Activated B cell treated with CpG ODN at 0.5 μM for 24 hours (primary cell): ENCODE measurements around the gene TMEM258. TPM values are rescaled to one million over a fixed set of nuclear protein-coding genes. Genes with fewer than 3 reads are reported as not detected.
A peak's percentile ranks its signal among the peaks of the same experiment; 100 is the strongest.

Experiments used
- ATAC-seq: fragments of 200-7000 bp; cut with Tn5 transposase; one replicate; pipeline ENCODE4 v1.10.0; 2021; ENCODE audit warnings: low read depth, mild to moderate bottlenecking, moderate library complexity
- CTCF ChIA-PET: fragments of 350-600 bp; sonication (Branson Sonifier 250); formaldehyde crosslinking; loops from one replicate; lab custom pipeline; 2021; ENCODE audit warnings: antibody characterized with exemption; lab: Charles Lee
- POLR2A ChIA-PET: fragments of 350-600 bp; sonication (Branson Sonifier 250); formaldehyde crosslinking; loops from one replicate; lab custom pipeline; 2021; ENCODE audit warnings: antibody characterized with exemption; lab: Charles Lee
- DNase-seq: peaks from one replicate; pipeline ENCODE4 v3.0.0; 2022
- H3K27ac Mint-ChIP-seq: one replicate; pipeline ENCODE4 v1.8.0; 2020; ENCODE audit warnings: mixed read lengths
- H3K27me3 Mint-ChIP-seq: one replicate; pipeline ENCODE4 v1.8.0; 2021; ENCODE audit warnings: mixed read lengths
- H3K36me3 Mint-ChIP-seq: one replicate; pipeline ENCODE4 v1.8.0; 2021; ENCODE audit warnings: low read depth, mixed read lengths
- H3K4me1 Mint-ChIP-seq: one replicate; pipeline ENCODE4 v1.8.0; 2021; ENCODE audit warnings: mixed read lengths
- H3K4me3 Mint-ChIP-seq: one replicate; pipeline ENCODE4 v1.8.0; 2020; ENCODE audit warnings: mild to moderate bottlenecking, mixed read lengths
- H3K9me3 Mint-ChIP-seq: one replicate; pipeline ENCODE4 v1.8.0; 2020; ENCODE audit warnings: mixed read lengths
- CTCF ChIP-seq: fragments of 200-600 bp; IDR thresholded peaks from one replicate; pipeline ENCODE4 v1.8.0; 2022; ENCODE audit warnings: antibody characterized with exemption, mild to moderate bottlenecking
- intact Hi-C: fragments of 100-400 bp; cut with micrococcal nuclease; formaldehyde crosslinking; loops from one replicate; pipeline ENCODE4 v1.15.1; 2024
- total RNA-seq: library from RNA; stranded (reverse); gene quantifications from 2 replicates; pipeline ENCODE4 v1.2.3, GENCODE V29; 2022

The TMEM258 gene
- total RNA-seq, 1 donor from 2014 or later, result 87.4 TPM

GRCh38 chr11:61757213-61757862, 35.1 kb downstream of the TMEM258 start:
- POLR2A ChIA-PET, result interaction anchor here (1.6 kb wide), 1 partner anchor 35 kb away, joined by 4 read pairs; the partner anchor contains the start of genes FEN1 and TMEM258
- DNase-seq (no peak), ATAC-seq (no peak)
- Mint-ChIP-seq H3K9me3 (no peaks in the 10 kb centered on the region), H3K4me3 (no peak overlapping the region), H3K36me3 (no peaks in the 10 kb centered on the region), H3K4me1 (peaks cover 17% of the 10 kb centered on the region), H3K27ac (no peak overlapping the region), H3K27me3 (peaks cover 19% of the 10 kb centered on the region)
- CTCF ChIA-PET, result no interaction called here
- TF ChIP-seq CTCF, result no peak
- intact Hi-C loops, result no loop called here

- no peaks in the 10 kb centered on the region for H3K9me3 Mint-ChIP-seq
- ATAC-seq (peak; percentile 68), DNase-seq (no peak)
- peak overlapping the region; percentile 38 for H3K4me3 Mint-ChIP-seq
- intact Hi-C loops, result no loop called here
- H3K27ac Mint-ChIP-seq, result no peak overlapping the region
- no peak for TF ChIP-seq CTCF
- H3K4me1 Mint-ChIP-seq, result peaks cover 21% of the 10 kb centered on the region
- H3K36me3 Mint-ChIP-seq, result no peaks in the 10 kb centered on the region
- H3K27me3 Mint-ChIP-seq, result peaks cover 20% of the 10 kb centered on the region
- ChIA-PET CTCF (no interaction called here), POLR2A (interaction anchor here (0.5 to 1.6 kb wide), 2 partner anchors 35 to 572 kb away, joined by 3 to 4 read pairs; partner anchors contain the start of genes FEN1 and TMEM258)
These were observed 35.8 kb downstream of the TMEM258 start for GRCh38 chr11:61756452-61757212.

GRCh38 chr11:61756147-61756451, 36.3 kb downstream of the TMEM258 start:
- no peak overlapping the region for H3K27ac Mint-ChIP-seq
- intact Hi-C loops, result no loop called here
- ChIA-PET CTCF (no interaction called here), POLR2A (interaction anchor here (0.5 kb wide), 1 partner anchor 573 kb away, joined by 3 read pairs; no protein-coding TSS in a partner anchor)
- H3K4me3 Mint-ChIP-seq, result no peak overlapping the region
- TF ChIP-seq CTCF, result no peak
- ATAC-seq (no peak), DNase-seq (no peak)
- peaks cover 21% of the 10 kb centered on the region for H3K4me1 Mint-ChIP-seq
- H3K9me3 Mint-ChIP-seq, result no peaks in the 10 kb centered on the region
- peaks cover 23% of the 10 kb centered on the region for H3K27me3 Mint-ChIP-seq
- no peaks in the 10 kb centered on the region for H3K36me3 Mint-ChIP-seq

- ATAC-seq (no peak), DNase-seq (no peak)
- intact Hi-C loops, result loop anchor here (5.0 kb wide), 1 partner anchor 37 kb away; the partner anchor contains the start of genes FEN1 and TMEM258
- Mint-ChIP-seq H3K27me3 (peaks cover 27% of the 10 kb centered on the region), H3K9me3 (no peaks in the 10 kb centered on the region), H3K27ac (no peak overlapping the region), H3K36me3 (no peaks in the 10 kb centered on the region), H3K4me3 (no peak overlapping the region), H3K4me1 (peaks cover 21% of the 10 kb centered on the region)
- ChIA-PET CTCF (no interaction called here), POLR2A (no interaction called here)
- no peak for TF ChIP-seq CTCF
These were observed 37.6 kb downstream of the TMEM258 start for GRCh38 chr11:61754534-61755482.
